GM12872 (cell line): ENCODE results near the gene SPI1.

Experiments used
- CTCF ChIP-seq: IDR thresholded peaks from 3 replicates; pipeline ENCODE4 v1.5.1; 2011; ENCODE audit warnings: low read depth, mild to moderate bottlenecking, low read length, moderate library complexity; ENCODE audit not compliant: insufficient read depth

SPI1 gene

GRCh38 chr11:47359586-47359985 lies 18.8 kb downstream of the SPI1 start:
- no peak for TF ChIP-seq CTCF

GRCh38 chr11:47359162-47359561 lies 19.2 kb downstream of the SPI1 start:
- no peak for TF ChIP-seq CTCF

GRCh38 chr11:47358731-47359051 lies 19.7 kb downstream of the SPI1 start:
- no peak for TF ChIP-seq CTCF

GRCh38 chr11:47357985-47358730 lies 20.2 kb downstream of the SPI1 start:
- no peak for TF ChIP-seq CTCF

- no peak for TF ChIP-seq CTCF
Observed at GRCh38 chr11:47356998-47357329, 21.4 kb downstream of the SPI1 start.

GRCh38 chr11:47356129-47356997 lies 22.0 kb downstream of the SPI1 start:
- TF ChIP-seq CTCF, result no peak

GRCh38 chr11:47355283-47356128 lies 22.8 kb downstream of the SPI1 start:
- peak; percentile 23; the same call in 1 of the 3 replicates for TF ChIP-seq CTCF
